SK-N-SH treated with all-trans-retinoic acid at 6 μM for 48 hours (cell line): Measurements from ENCODE around the gene GMPPB.

Experiments used
- CSDC2 ChIP-seq: fragments of 250-450 bp; sonication (Bioruptor Pico); IDR thresholded peaks from 2 replicates; pipeline ENCODE4 v1.5.0; 2020; ENCODE audit warnings: mild to moderate bottlenecking, moderate library complexity
- RARB ChIP-seq: fragments of 250-450 bp; sonication (Bioruptor Pico); IDR thresholded peaks from 2 replicates; pipeline ENCODE4 v1.8.0; 2021; ENCODE audit warnings: mild to moderate bottlenecking, moderate library complexity
- SNAI2 ChIP-seq: fragments of 250-450 bp; sonication (Bioruptor Pico); IDR thresholded peaks from 2 replicates; pipeline ENCODE4 v1.5.0; 2020; ENCODE audit warnings: mild to moderate bottlenecking, moderate library complexity
- TF ChIP-seq, protein P1 (sequence below): fragments of 250-450 bp; sonication (Bioruptor Pico); IDR thresholded peaks from 2 replicates; pipeline ENCODE4 v1.8.0; 2020; ENCODE audit warnings: mild to moderate bottlenecking, moderate library complexity, borderline replicate concordance

DNA sequence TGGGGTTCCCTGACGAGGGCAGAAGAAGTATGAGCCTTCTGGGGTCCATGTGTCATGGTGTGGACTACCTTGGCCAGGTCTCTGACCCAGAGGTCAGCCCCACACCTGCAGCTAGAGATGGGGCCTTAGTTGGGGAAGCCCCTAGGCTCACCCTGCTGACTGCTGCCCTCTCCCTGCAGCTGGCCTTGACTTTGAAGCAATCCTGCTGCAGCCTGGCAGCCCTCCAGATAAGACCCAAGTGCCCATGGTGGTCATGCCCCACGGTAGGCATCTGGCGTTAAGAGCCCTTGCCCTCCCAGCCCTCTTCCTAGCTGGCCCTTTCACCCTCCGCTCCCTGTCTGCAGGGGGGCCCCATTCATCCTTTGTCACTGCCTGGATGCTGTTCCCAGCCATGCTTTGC lies 42.2 kb downstream of the GMPPB start:
- TF ChIP-seq CSDC2 (CRISPR knock-in tag), result no peak
- TF ChIP-seq, protein P1, sequence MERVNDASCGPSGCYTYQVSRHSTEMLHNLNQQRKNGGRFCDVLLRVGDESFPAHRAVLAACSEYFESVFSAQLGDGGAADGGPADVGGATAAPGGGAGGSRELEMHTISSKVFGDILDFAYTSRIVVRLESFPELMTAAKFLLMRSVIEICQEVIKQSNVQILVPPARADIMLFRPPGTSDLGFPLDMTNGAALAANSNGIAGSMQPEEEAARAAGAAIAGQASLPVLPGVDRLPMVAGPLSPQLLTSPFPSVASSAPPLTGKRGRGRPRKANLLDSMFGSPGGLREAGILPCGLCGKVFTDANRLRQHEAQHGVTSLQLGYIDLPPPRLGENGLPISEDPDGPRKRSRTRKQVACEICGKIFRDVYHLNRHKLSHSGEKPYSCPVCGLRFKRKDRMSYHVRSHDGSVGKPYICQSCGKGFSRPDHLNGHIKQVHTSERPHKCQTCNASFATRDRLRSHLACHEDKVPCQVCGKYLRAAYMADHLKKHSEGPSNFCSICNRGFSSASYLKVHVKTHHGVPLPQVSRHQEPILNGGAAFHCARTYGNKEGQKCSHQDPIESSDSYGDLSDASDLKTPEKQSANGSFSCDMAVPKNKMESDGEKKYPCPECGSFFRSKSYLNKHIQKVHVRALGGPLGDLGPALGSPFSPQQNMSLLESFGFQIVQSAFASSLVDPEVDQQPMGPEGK (CRISPR knock-in tag), result no peak
- no peak for TF ChIP-seq RARB (CRISPR knock-in tag)
- TF ChIP-seq SNAI2 (CRISPR knock-in tag), result no peak
